ENCODE measurements around the gene FBXW2.

The FBXW2 gene

DNA sequence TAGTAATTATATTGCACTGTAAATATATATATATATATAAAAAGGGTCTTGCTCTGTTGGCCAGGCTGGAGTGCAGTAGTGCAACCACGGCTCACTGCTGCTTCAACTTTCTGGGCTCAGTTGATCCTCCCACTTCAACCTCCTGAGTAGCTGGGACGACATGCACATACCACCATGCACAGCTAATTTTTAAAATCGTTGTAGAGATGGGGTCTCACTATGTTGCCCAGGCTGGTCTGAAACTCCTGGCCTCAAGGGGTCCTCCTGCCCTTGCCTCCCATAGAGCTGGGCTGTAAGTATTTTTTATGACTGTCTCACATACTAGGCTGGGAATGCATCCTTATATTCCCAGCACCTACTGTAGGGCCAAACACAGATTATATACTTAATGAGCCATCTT, 37.6 kb upstream of the FBXW2 start:
- no peak overlapping the region for H3K4me3 ChIP-seq (replicated peaks; ENCODE audit: low read depth, low read length)

DNA sequence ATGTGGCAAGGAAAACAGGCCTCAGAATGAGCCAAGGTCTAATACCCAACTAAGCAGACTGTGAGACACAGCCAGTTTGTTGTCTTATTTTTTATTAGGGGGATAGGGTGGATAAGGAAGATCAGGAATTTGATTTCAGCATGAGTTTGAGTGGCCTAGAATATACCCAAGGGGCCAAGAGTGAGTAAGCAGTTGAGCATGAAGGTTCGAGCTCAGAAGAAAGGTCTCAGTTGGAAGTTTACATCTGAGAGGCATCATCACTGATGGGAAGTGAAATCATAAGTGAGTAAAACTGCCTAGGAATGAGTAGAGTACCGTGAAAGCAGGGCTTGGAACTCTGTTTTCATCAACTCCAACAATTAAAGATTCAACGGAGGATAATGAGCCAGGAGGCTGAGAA, 36.9 kb upstream of the FBXW2 start:
- TF ChIP-seq, protein P1, sequence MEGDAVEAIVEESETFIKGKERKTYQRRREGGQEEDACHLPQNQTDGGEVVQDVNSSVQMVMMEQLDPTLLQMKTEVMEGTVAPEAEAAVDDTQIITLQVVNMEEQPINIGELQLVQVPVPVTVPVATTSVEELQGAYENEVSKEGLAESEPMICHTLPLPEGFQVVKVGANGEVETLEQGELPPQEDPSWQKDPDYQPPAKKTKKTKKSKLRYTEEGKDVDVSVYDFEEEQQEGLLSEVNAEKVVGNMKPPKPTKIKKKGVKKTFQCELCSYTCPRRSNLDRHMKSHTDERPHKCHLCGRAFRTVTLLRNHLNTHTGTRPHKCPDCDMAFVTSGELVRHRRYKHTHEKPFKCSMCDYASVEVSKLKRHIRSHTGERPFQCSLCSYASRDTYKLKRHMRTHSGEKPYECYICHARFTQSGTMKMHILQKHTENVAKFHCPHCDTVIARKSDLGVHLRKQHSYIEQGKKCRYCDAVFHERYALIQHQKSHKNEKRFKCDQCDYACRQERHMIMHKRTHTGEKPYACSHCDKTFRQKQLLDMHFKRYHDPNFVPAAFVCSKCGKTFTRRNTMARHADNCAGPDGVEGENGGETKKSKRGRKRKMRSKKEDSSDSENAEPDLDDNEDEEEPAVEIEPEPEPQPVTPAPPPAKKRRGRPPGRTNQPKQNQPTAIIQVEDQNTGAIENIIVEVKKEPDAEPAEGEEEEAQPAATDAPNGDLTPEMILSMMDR (IDR thresholded peaks at IDR 0.05; ENCODE audit: low read depth, low read length, missing control alignments) = no peak
- no peak for DNase-seq (ENCODE audit: extremely low read depth, low read depth)

More for the DNA sequence above, 37.6 kb upstream of the FBXW2 start:
- TF ChIP-seq, protein P1 (IDR thresholded peaks at IDR 0.05; ENCODE audit: low read depth, low read length, missing control alignments) = no peak
- no peak for DNase-seq (ENCODE audit: extremely low read depth, low read depth)

DNA sequence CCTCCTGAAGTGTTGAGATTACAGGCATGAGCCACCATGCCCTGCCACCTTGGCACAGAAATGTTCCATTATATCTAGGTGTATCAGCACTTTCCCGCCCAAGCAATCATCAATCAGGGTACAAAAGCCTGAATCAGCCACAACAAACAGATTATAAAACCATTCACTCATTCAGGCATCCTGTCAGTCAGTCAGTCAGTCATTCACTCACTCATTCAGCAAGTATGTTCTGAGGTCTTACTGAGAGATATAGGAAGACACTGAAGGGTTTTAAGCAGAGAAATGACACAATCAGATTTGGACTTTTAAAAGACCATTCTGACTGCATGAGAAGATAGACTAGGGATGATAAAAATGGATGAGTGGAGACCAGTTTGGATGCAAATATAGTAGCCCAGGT, 36.4 kb upstream of the FBXW2 start:
- TF ChIP-seq, protein P1 (IDR thresholded peaks at IDR 0.05; ENCODE audit: low read depth, low read length, missing control alignments) = no peak
- DNase-seq (ENCODE audit: extremely low read depth, low read depth) = no peak
- H3K4me3 ChIP-seq (replicated peaks; ENCODE audit: low read depth, low read length) = no peak overlapping the region

More for the DNA sequence above, 36.9 kb upstream of the FBXW2 start:
- H3K4me3 ChIP-seq (replicated peaks; ENCODE audit: low read depth, low read length) = no peak overlapping the region

DNA sequence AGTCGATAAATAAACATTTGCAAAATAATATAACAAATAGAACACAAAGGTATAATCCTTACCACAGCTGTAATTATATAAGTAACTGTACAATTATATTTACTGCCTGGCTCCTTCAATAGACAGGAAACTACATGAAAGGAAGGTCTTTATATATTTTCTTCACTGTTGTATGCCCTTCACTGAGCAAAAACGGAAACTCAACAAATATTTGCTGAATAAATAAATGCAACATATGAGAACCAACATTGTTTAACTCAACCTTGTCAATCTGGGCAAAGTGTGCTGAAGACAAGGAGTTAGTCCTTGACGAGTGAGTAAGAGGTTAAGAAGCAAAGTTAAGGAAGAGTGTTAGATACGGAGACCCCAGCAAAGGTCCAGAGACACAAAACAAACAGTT, 26.9 kb upstream of the FBXW2 start:
- no peak for DNase-seq (ENCODE audit: extremely low read depth, low read depth)
- H3K4me3 ChIP-seq (replicated peaks; ENCODE audit: low read depth, low read length) = no peak overlapping the region
- TF ChIP-seq, protein P1 (IDR thresholded peaks at IDR 0.05; ENCODE audit: low read depth, low read length, missing control alignments) = no peak

DNA sequence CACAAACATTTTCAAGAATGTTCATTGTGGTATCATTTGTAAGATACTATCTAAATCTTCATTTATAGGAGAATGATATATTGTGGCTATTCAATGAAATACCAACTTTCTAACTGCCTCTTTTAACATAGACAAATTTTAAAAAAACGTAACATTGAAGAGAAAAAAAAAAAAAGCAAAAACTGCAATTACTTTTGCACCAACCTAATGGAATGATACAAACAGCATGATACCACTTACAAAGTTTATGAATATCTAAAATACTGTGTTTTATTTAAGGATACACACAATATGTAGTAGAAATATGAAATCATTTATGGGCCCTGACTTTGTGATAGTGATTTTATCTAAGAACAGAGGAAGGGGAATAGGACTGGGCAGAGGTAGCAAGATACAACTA, 25.4 kb upstream of the FBXW2 start:
- H3K4me3 ChIP-seq (replicated peaks; ENCODE audit: low read depth, low read length) = no peak overlapping the region
- no peak for DNase-seq (ENCODE audit: extremely low read depth, low read depth)
- TF ChIP-seq, protein P1 (IDR thresholded peaks at IDR 0.05; ENCODE audit: low read depth, low read length, missing control alignments) = no peak

DNA sequence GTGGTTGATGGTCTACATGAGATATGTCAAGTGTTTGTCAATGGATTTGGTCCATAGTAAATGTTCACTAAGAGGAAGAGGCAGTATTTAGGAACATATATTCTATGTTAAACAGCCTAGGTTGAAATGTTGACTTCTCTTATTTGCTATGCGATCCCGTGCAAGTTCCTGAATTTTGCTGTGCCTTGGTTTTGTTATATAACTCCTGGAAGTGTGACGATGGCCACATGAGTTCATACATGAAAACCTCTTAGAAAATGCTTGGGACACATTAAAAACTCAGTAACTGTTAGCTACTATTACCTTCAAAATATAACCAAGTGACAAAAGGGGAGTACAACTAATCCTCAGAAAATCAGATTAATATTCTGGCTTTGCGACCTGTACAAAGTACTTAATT, 21.9 kb upstream of the FBXW2 start:
- H3K4me3 ChIP-seq (replicated peaks; ENCODE audit: low read depth, low read length) = no peak overlapping the region
- DNase-seq (ENCODE audit: extremely low read depth, low read depth) = no peak

DNA sequence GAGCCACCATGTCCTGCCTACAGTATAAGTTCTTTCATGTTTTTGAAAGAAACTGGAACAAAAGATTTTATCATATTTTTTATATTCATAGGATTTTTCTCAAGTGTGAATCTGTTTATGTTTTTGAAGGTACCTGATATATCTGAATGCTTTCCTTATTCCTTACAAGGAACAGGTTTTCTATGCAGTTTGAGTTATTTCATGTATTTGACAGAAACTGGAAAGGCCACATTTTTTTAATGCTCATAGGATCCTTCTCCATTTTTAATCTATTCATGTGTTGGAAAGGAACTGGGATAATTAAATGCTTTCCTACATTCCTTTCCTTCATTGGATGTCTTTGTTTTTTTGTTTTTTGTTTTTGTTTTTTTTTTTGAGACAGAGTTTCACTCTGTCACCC, 15.7 kb upstream of the FBXW2 start:
- TF ChIP-seq, protein P1 (IDR thresholded peaks at IDR 0.05; ENCODE audit: low read depth, low read length, missing control alignments) = no peak
- no peak for DNase-seq (ENCODE audit: extremely low read depth, low read depth)
- no peak overlapping the region for H3K4me3 ChIP-seq (replicated peaks; ENCODE audit: low read depth, low read length)

More for the DNA sequence above, 21.9 kb upstream of the FBXW2 start:
- TF ChIP-seq, protein P1 (IDR thresholded peaks at IDR 0.05; ENCODE audit: low read depth, low read length, missing control alignments) = no peak
